GM23338 (cell line): ENCODE data around the gene SPTB. TPM values are rescaled to one million over a fixed set of nuclear protein-coding genes. Genes with fewer than 3 reads are reported as not detected.

ENCODE experiments used
- ATAC-seq: fragments of 200-7000 bp; cut with Tn5 transposase; 3 replicates; pipeline ENCODE4 v1.9.1; 2020
- DNase-seq: peaks from one replicate; pipeline ENCODE4 v3.0.0-alpha.2; 2015; ENCODE audit warnings: low spot score
- H2AFZ ChIP-seq: fragments of 200-600 bp; sonication (generic); 2 replicates; pipeline ENCODE4 v1.8.0; 2016; ENCODE audit warnings: antibody characterized with exemption, mild to moderate bottlenecking, moderate library complexity
- H3F3A ChIP-seq: fragments of 200-600 bp; sonication (generic); replicated peaks from 2 replicates; pipeline ENCODE4 v1.8.0; 2017; ENCODE audit warnings: antibody characterized with exemption, mixed run types, low read depth
- H3K27ac ChIP-seq: fragments of 200-600 bp; sonication (generic); 2 replicates; pipeline ENCODE4 v1.6.1; 2016; ENCODE audit warnings: low read depth
- H3K27me3 ChIP-seq: fragments of 200-600 bp; sonication (generic); 2 replicates; pipeline ENCODE4 v1.8.0; 2016; ENCODE audit warnings: mild to moderate bottlenecking, mixed run types, moderate library complexity; ENCODE audit not compliant: insufficient read depth
- H3K36me3 ChIP-seq: fragments of 200-600 bp; sonication (generic); 2 replicates; pipeline ENCODE4 v1.8.0; 2016; ENCODE audit warnings: mild to moderate bottlenecking; ENCODE audit not compliant: insufficient read depth
- H3K4me1 ChIP-seq: fragments of 200-600 bp; sonication (generic); 2 replicates; pipeline ENCODE4 v1.8.0; 2016; ENCODE audit warnings: mild to moderate bottlenecking, moderate library complexity; ENCODE audit not compliant: insufficient read depth
- H3K4me2 ChIP-seq: fragments of 200-600 bp; sonication (generic); 2 replicates; pipeline ENCODE4 v1.7.1; 2017; ENCODE audit warnings: mixed run types
- H3K4me3 ChIP-seq: fragments of 200-600 bp; sonication (generic); 2 replicates; pipeline ENCODE4 v1.6.1; 2016; ENCODE audit warnings: mixed run types
- H3K79me2 ChIP-seq: fragments of 200-600 bp; sonication (generic); replicated peaks from 2 replicates; pipeline ENCODE4 v1.8.0; 2017; ENCODE audit warnings: mild to moderate bottlenecking; ENCODE audit not compliant: insufficient read depth
- H3K9me2 ChIP-seq: fragments of 200-600 bp; sonication (generic); 2 replicates; pipeline ENCODE4 v1.8.0; 2017; ENCODE audit not compliant: insufficient read depth
- H4K20me1 ChIP-seq: fragments of 200-600 bp; sonication (generic); replicated peaks from 2 replicates; pipeline ENCODE4 v1.8.0; 2017; ENCODE audit warnings: mild to moderate bottlenecking; ENCODE audit not compliant: insufficient read depth
- H3K27ac Mint-ChIP-seq: 2 replicates; pipeline ENCODE4 v1.8.0; 2020; ENCODE audit warnings: inconsistent platforms, mild to moderate bottlenecking, moderate library complexity, mixed read lengths
- H3K27me3 Mint-ChIP-seq: 3 replicates; pipeline ENCODE4 v1.8.0; 2022; ENCODE audit warnings: low read depth, mild to moderate bottlenecking, moderate library complexity, mixed read lengths, inconsistent platforms; ENCODE audit not compliant: insufficient read depth, poor library complexity
- H3K36me3 Mint-ChIP-seq: 3 replicates; pipeline ENCODE4 v1.8.0; 2021; ENCODE audit warnings: low read depth, mild to moderate bottlenecking, inconsistent platforms, moderate library complexity, mixed read lengths
- H3K4me1 Mint-ChIP-seq: 3 replicates; pipeline ENCODE4 v1.8.0; 2020; ENCODE audit warnings: mild to moderate bottlenecking, inconsistent platforms, mixed read lengths
- H3K4me3 Mint-ChIP-seq: 3 replicates; pipeline ENCODE4 v1.8.0; 2021; ENCODE audit warnings: moderate library complexity, mild to moderate bottlenecking, inconsistent platforms, mixed read lengths
- H3K9me3 Mint-ChIP-seq: 3 replicates; pipeline ENCODE4 v1.8.0; 2020; ENCODE audit warnings: moderate library complexity, mild to moderate bottlenecking, inconsistent platforms, mixed read lengths
- CREB1 ChIP-seq: fragments of 250-450 bp; sonication (Bioruptor Pico); IDR thresholded peaks from 2 replicates; pipeline ENCODE4 v1.5.0; 2020; ENCODE audit warnings: low read depth, mild to moderate bottlenecking, moderate library complexity
- EZH2 ChIP-seq: fragments of 200-600 bp; sonication (generic); IDR thresholded peaks from one replicate; pipeline ENCODE4 v1.8.0; 2017; ENCODE audit warnings: antibody characterized with exemption, mild to moderate bottlenecking, low read depth; ENCODE audit not compliant: unreplicated experiment
- EZH2phosphoT487 ChIP-seq: fragments of 200-600 bp; sonication (generic); IDR thresholded peaks from one replicate; pipeline ENCODE4 v1.8.1; 2018; ENCODE audit warnings: antibody characterized with exemption; ENCODE audit not compliant: unreplicated experiment
- JUNB ChIP-seq: IDR thresholded peaks from one replicate; pipeline ENCODE4 v1.6.1; 2016; ENCODE audit warnings: antibody characterized with exemption; ENCODE audit not compliant: unreplicated experiment
- NANOG ChIP-seq: IDR thresholded peaks from 2 replicates; pipeline ENCODE4 v1.6.1; 2016; ENCODE audit warnings: antibody characterized with exemption, borderline replicate concordance
- POLR2AphosphoS5 ChIP-seq: IDR thresholded peaks from 2 replicates; pipeline ENCODE4 v1.6.1; 2016; ENCODE audit warnings: antibody characterized with exemption, low read depth
- REST ChIP-seq: IDR thresholded peaks from one replicate; pipeline ENCODE4 v1.6.1; 2018; ENCODE audit warnings: antibody characterized with exemption; ENCODE audit not compliant: unreplicated experiment
- STAT1 ChIP-seq: IDR thresholded peaks from one replicate; pipeline ENCODE4 v1.6.1; 2016; ENCODE audit warnings: antibody characterized with exemption; ENCODE audit not compliant: unreplicated experiment
- ZNF114 ChIP-seq: fragments of 250-450 bp; sonication (Bioruptor Pico); IDR thresholded peaks from 2 replicates; pipeline ENCODE4 v1.5.0; 2020; ENCODE audit warnings: mild to moderate bottlenecking, moderate library complexity
- ZNF331 ChIP-seq: fragments of 250-450 bp; sonication (Bioruptor Pico); IDR thresholded peaks from 2 replicates; pipeline ENCODE4 v1.5.0; 2020; ENCODE audit warnings: low read depth, mild to moderate bottlenecking, moderate library complexity
- ZNF462 ChIP-seq: fragments of 250-450 bp; sonication (Bioruptor Pico); IDR thresholded peaks from 2 replicates; pipeline ENCODE4 v1.5.0; 2020; ENCODE audit warnings: mild to moderate bottlenecking, moderate library complexity
- polyA plus RNA-seq: library from polyadenylated mRNA; unstranded; fragments of >200 nt; fragmentation: Nextera tagmentation; extraction: Ambion mirVana; gene quantifications from 2 replicates; pipeline ENCODE4 v1.2.1, GENCODE V29; 2016
- total RNA-seq: library from RNA; depleted of rRNA; stranded (reverse); fragments of >200 nt; shearing (Covaris generic); gene quantifications from 2 replicates; pipeline ENCODE4 v1.2.3, GENCODE V29; 2014
- TF ChIP-seq, protein P1 (sequence below): IDR thresholded peaks from 2 replicates; pipeline ENCODE4 v1.6.1; 2016; ENCODE audit warnings: antibody characterized with exemption
- TF ChIP-seq, protein P2 (sequence below), 2 experiments: fragments of 200-600 bp in 1 of 2; sonication (generic) in 1 of 2; conservative IDR thresholded peaks; 2 replicates each; pipeline versions ENCODE4 v1.5.1 to v1.6.1; 2016 to 2017; ENCODE audit warnings: antibody characterized with exemption in 2 of 2, low read depth in 2 of 2, mild to moderate bottlenecking in 2 of 2, moderate library complexity in 1 of 2

SPTB gene
- total and polyA plus RNA-seq, 2 experiments from 2014 or later, result 1.1 to 1.9 TPM

DNA sequence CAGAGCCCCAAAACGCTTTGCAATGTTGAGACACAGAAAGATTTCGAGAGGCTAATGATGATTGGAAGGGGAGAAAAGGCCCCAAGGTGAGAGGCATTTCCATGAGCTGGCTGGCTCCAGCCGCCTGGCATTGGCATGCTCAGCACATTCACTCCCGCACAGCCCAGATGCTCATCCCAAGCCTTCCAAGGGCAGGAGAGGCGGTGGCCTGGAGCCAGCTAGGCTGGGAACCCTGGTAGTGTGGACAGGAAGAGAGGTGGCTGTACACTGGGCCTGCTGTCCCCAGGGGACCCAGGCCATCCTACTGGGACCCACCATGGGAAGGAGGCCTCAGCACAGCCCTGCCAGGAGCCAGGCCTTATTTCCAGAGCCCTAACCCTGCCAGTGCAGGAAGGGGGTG lies 72.2 kb downstream of the SPTB start:
- Histone ChIP-seq H3K9me2 (no peaks in the 10 kb centered on the region), H3F3A (no peaks in the 10 kb centered on the region), H3K27ac (no peak overlapping the region), H2AFZ (no peak overlapping the region), H3K36me3 (no peaks in the 10 kb centered on the region), H3K4me3 (no peak overlapping the region), H3K27me3 (no peaks in the 10 kb centered on the region), H4K20me1 (no peaks in the 10 kb centered on the region), H3K79me2 (no peaks in the 10 kb centered on the region), H3K4me1 (no peaks in the 10 kb centered on the region; the same call in 1 of the 2 replicates), H3K4me2 (no peak overlapping the region)
- peaks cover 8% of the 10 kb centered on the region for H3K27me3 Mint-ChIP-seq
- no peak for DNase-seq
- no peaks in the 10 kb centered on the region for H3K9me3 Mint-ChIP-seq
- no peak for ATAC-seq
- no peak overlapping the region for H3K27ac Mint-ChIP-seq
- H3K4me1 Mint-ChIP-seq, result peaks cover 22% of the 10 kb centered on the region; the same call in 2 of the 3 replicates
- TF ChIP-seq JUNB (no peak), NANOG (no peak), ZNF114 (CRISPR knock-in tag) (no peak), POLR2AphosphoS5 (no peak), REST (no peak), EZH2 (no peak), STAT1 (no peak), ZNF331 (CRISPR knock-in tag) (no peak), EZH2phosphoT487 (no peak), ZNF462 (CRISPR knock-in tag) (no peak), CREB1 (CRISPR knock-in tag) (no peak)
- TF ChIP-seq, protein P1, sequence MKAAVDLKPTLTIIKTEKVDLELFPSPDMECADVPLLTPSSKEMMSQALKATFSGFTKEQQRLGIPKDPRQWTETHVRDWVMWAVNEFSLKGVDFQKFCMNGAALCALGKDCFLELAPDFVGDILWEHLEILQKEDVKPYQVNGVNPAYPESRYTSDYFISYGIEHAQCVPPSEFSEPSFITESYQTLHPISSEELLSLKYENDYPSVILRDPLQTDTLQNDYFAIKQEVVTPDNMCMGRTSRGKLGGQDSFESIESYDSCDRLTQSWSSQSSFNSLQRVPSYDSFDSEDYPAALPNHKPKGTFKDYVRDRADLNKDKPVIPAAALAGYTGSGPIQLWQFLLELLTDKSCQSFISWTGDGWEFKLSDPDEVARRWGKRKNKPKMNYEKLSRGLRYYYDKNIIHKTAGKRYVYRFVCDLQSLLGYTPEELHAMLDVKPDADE, result no peak
- TF ChIP-seq, protein P2, sequence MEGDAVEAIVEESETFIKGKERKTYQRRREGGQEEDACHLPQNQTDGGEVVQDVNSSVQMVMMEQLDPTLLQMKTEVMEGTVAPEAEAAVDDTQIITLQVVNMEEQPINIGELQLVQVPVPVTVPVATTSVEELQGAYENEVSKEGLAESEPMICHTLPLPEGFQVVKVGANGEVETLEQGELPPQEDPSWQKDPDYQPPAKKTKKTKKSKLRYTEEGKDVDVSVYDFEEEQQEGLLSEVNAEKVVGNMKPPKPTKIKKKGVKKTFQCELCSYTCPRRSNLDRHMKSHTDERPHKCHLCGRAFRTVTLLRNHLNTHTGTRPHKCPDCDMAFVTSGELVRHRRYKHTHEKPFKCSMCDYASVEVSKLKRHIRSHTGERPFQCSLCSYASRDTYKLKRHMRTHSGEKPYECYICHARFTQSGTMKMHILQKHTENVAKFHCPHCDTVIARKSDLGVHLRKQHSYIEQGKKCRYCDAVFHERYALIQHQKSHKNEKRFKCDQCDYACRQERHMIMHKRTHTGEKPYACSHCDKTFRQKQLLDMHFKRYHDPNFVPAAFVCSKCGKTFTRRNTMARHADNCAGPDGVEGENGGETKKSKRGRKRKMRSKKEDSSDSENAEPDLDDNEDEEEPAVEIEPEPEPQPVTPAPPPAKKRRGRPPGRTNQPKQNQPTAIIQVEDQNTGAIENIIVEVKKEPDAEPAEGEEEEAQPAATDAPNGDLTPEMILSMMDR (conservative IDR thresholded peaks at IDR 0.05; ENCODE audit: low read depth in 2 of 2), result no peak
- no peak overlapping the region for H3K4me3 Mint-ChIP-seq
- H3K36me3 Mint-ChIP-seq, result no peaks in the 10 kb centered on the region
